IMR-90 (cell line): ENCODE data around the gene IRF2BP1. TPM values are rescaled to one million over a fixed set of nuclear protein-coding genes. Genes with fewer than 3 reads are reported as not detected.
"Not testable (repeated sequence)": the region's sequence is repeated elsewhere in the genome, so short reads cannot be mapped to it uniquely, and the experiment has no call there.

Experiments
- ATAC-seq: fragments of 200-7000 bp; cut with Tn5 transposase; 2 replicates; pipeline ENCODE4 v1.9.1; 2020; ENCODE audit warnings: low read depth, mild to moderate bottlenecking, moderate library complexity
- BruUV-seq: library from RNA; stranded (reverse); fragments of 400-500 nt; replicated peaks from 2 replicates; lab custom pipeline; 2021; lab: Mats Ljungman, UMichigan
- CTCF ChIA-PET: fragments of 300-600 bp; formaldehyde crosslinking; extraction: SDS; loops from one replicate; lab custom pipeline; 2021; ENCODE audit warnings: antibody characterized with exemption; lab: Yijun Ruan, JAX
- POLR2A ChIA-PET: fragments of 300-600 bp; sonication (Branson Sonifier 250); formaldehyde crosslinking; loops from one replicate; lab custom pipeline; 2022; ENCODE audit warnings: antibody characterized with exemption; ENCODE audit not compliant: unreplicated experiment; lab: Charles Lee
- DNase-seq: peaks from one replicate; pipeline ENCODE4 v3.0.0; 2013
- H2AFZ ChIP-seq: replicated peaks from 2 replicates; pipeline ENCODE3; 2013; ENCODE audit warnings: low read length, mild to moderate bottlenecking; ENCODE audit not compliant: poor library complexity
- H2AK5ac ChIP-seq: 2 replicates; pipeline ENCODE4 v1.6.1; 2013; ENCODE audit warnings: low read depth, low read length, inconsistent platforms
- H2AK9ac ChIP-seq: replicated peaks from 2 replicates; pipeline ENCODE3; 2013; ENCODE audit warnings: mild to moderate bottlenecking, low read depth, low read length, moderate library complexity; ENCODE audit not compliant: poor library complexity
- H2BK120ac ChIP-seq: 2 replicates; pipeline ENCODE4 v1.6.1; 2013; ENCODE audit warnings: low read depth, low read length, inconsistent platforms
- H2BK15ac ChIP-seq: 3 replicates; pipeline ENCODE4 v1.6.1; 2013; ENCODE audit warnings: low read depth, low read length, inconsistent platforms
- H2BK20ac ChIP-seq: 2 replicates; pipeline ENCODE4 v1.6.1; 2013; ENCODE audit warnings: low read depth, mild to moderate bottlenecking, inconsistent platforms, low read length, moderate library complexity
- H2BK5ac ChIP-seq: 2 replicates; pipeline ENCODE4 v1.6.1; 2013; ENCODE audit warnings: mild to moderate bottlenecking, low read depth, low read length, inconsistent platforms; ENCODE audit not compliant: poor library complexity, severe bottlenecking
- H3K14ac ChIP-seq: replicated peaks from 2 replicates; pipeline ENCODE4 v1.6.1; 2013; ENCODE audit warnings: low read depth, low read length, inconsistent platforms
- H3K18ac ChIP-seq: 2 replicates; pipeline ENCODE4 v1.6.1; 2013; ENCODE audit warnings: low read depth, low read length, control low read depth
- H3K23ac ChIP-seq: 2 replicates; pipeline ENCODE4 v1.6.1; 2013; ENCODE audit warnings: low read depth, low read length, inconsistent platforms
- H3K27ac ChIP-seq: 2 replicates; pipeline ENCODE4 v1.5.1; 2013; ENCODE audit warnings: mild to moderate bottlenecking, control low read depth, low read length; ENCODE audit not compliant: insufficient read depth
- H3K27me3 ChIP-seq: 2 replicates; pipeline ENCODE4 v1.6.1; 2013; ENCODE audit warnings: low read length; ENCODE audit not compliant: control insufficient read depth, insufficient read depth
- H3K36me3 ChIP-seq: 2 replicates; pipeline ENCODE4 v1.6.1; 2013; ENCODE audit warnings: low read length, mixed read lengths; ENCODE audit not compliant: control insufficient read depth, insufficient read depth
- H3K4ac ChIP-seq: 2 replicates; pipeline ENCODE4 v1.6.1; 2013; ENCODE audit warnings: low read depth, low read length, inconsistent platforms
- H3K4me1 ChIP-seq: 2 replicates; pipeline ENCODE4 v1.6.1; 2013; ENCODE audit warnings: low read length, mixed read lengths; ENCODE audit not compliant: control insufficient read depth, insufficient read depth
- H3K4me2 ChIP-seq: 2 replicates; pipeline ENCODE4 v1.6.1; 2013; ENCODE audit warnings: low read depth, mild to moderate bottlenecking, control low read depth, low read length, moderate library complexity
- H3K4me3 ChIP-seq: 2 replicates; pipeline ENCODE4 v1.5.1; 2013; ENCODE audit warnings: low read depth, mild to moderate bottlenecking, control low read depth, low read length, moderate library complexity; ENCODE audit not compliant: insufficient read depth
- H3K56ac ChIP-seq: 2 replicates; pipeline ENCODE4 v1.6.1; 2013; ENCODE audit warnings: low read length, inconsistent platforms; ENCODE audit not compliant: insufficient read depth; ENCODE audit errors: extremely low read depth
- H3K79me1 ChIP-seq, 2 experiments: 2 replicates each; pipeline ENCODE4 v1.6.1; 2013; ENCODE audit warnings: low read length in 2 of 2, inconsistent platforms in 1 of 2, low read depth in 1 of 2
- H3K9ac ChIP-seq: 2 replicates; pipeline ENCODE4 v1.6.1; 2013; ENCODE audit warnings: low read depth, low read length, control low read depth
- H3K9me1 ChIP-seq: 2 replicates; pipeline ENCODE4 v1.6.1; 2013; ENCODE audit warnings: low read length, inconsistent platforms; ENCODE audit not compliant: insufficient read depth
- H3K9me3 ChIP-seq: 2 replicates; pipeline ENCODE4 v1.6.1; 2013; ENCODE audit warnings: low read length; ENCODE audit not compliant: control insufficient read depth, insufficient read depth
- H4K20me1 ChIP-seq: 2 replicates; pipeline ENCODE4 v1.6.1; 2013; ENCODE audit warnings: low read length, inconsistent platforms; ENCODE audit not compliant: insufficient read depth
- H4K5ac ChIP-seq: 2 replicates; pipeline ENCODE4 v1.6.1; 2013; ENCODE audit warnings: mild to moderate bottlenecking, low read depth, low read length, control low read depth
- H4K8ac ChIP-seq, 2 experiments: 2 replicates each; pipeline ENCODE4 v1.6.1; 2013; ENCODE audit warnings: low read depth in 2 of 2, low read length in 2 of 2, control low read depth in 1 of 2, inconsistent platforms in 1 of 2
- H4K91ac ChIP-seq: 2 replicates; pipeline ENCODE4 v1.6.1; 2013; ENCODE audit warnings: low read depth, low read length, inconsistent platforms; ENCODE audit not compliant: insufficient read depth
- WGBS, 2 experiments: methylation state at CpG; one replicate each; pipeline versions ENCODE4 v1.1.5 to v1.1.7; 2013; ENCODE audit warnings: missing lambda C conversion rate in 2 of 2; ENCODE audit not compliant: insufficient read length in 1 of 2; ENCODE audit errors: extremely low coverage in 2 of 2; 5-methylcytosine and 5-hydroxymethylcytosine counted together
- dilution Hi-C: fragments of 300-500 bp; cut with HindIII; formaldehyde crosslinking; loops from one replicate; pipeline ENCODE4 v1.14.3; 2018; ENCODE audit warnings: low sequenced_read_pairs; ENCODE audit not compliant: unreplicated experiment
- in situ Hi-C: fragments of 300-500 bp; cut with MboI; formaldehyde crosslinking; loops from 3 replicates; pipeline ENCODE4 v1.14.3; 2019; ENCODE audit warnings: low sequenced_read_pairs, inconsistent platforms, mixed read lengths
- intact Hi-C: fragments of 100-400 bp; cut with micrococcal nuclease; formaldehyde crosslinking; loops from 2 replicates; pipeline ENCODE4 v1.10.0; 2022
- polyA plus RNA-seq, 3 experiments: library from polyadenylated mRNA; depleted of rRNA; stranded (reverse); fragments of >200 nt; gene quantifications; 2 replicates each; pipeline ENCODE4 v1.2.3, GENCODE V29; 2012; ENCODE audit warnings: low replicate concordance in 1 of 3
- total RNA-seq: library from RNA; depleted of rRNA; stranded (reverse); fragments of >200 nt; gene quantifications from 2 replicates; pipeline ENCODE4 v1.2.3, GENCODE V29; 2012

The IRF2BP1 gene
- total and polyA plus RNA-seq, 2 of the 4 experiments (the other 2 are of a cell fraction): 4.5 to 8.5 TPM

DNA sequence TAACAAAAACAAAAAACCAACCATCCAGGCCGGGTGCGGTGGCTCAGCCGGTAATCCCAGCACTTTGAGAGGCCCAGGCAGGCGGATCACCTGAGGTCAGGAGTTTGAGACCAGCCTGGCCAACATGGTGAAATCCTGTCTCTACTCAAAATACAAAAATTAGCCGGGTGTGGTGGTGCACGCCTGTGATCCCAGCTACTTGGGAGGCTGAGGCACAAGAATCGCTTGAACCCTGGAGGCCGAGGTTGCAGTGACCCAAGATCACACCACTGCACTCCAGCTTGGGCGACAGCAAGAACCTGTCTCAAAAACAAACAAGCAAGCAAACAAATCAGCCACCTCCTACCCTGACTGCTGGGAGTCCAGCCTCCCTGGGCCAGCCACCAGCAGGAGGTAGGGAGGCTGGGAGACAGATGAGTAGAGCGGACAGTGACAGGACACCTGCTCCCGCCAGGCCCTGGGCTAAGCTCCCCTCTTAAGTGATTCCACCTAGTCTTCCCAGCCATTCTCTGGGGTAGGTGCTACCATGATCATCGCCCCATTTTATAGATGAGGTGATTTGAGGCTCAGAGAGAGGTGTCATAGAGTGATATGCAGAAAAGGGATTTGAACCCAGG is 10.2 kb upstream of the IRF2BP1 start:
- peak overlapping the region; percentile 55 for H2AK9ac ChIP-seq
- H3K9ac ChIP-seq, H2AFZ ChIP-seq, H3K9me3 ChIP-seq, H2AK5ac ChIP-seq, H3K23ac ChIP-seq, H4K91ac ChIP-seq, in situ Hi-C loops, H3K4ac ChIP-seq, H4K20me1 ChIP-seq, H3K9me1 ChIP-seq, dilution Hi-C loops, H3K27ac ChIP-seq, ATAC-seq, H3K18ac ChIP-seq, H2BK20ac ChIP-seq, H2BK120ac ChIP-seq, H2BK5ac ChIP-seq, DNase-seq, H2BK15ac ChIP-seq, H3K14ac ChIP-seq, BruUV-seq, H3K27me3 ChIP-seq, H3K56ac ChIP-seq, H3K4me2 ChIP-seq, intact Hi-C loops, H4K5ac ChIP-seq, H3K4me3 ChIP-seq, H3K4me1 ChIP-seq, H4K8ac ChIP-seq, POLR2A ChIA-PET: not testable (repeated sequence)
- H3K79me1 ChIP-seq: peaks cover 8 to 15% of the 10 kb centered on the region in 2 experiments
- CTCF ChIA-PET: interaction anchor here (0.7 kb wide), 1 partner anchor 32 kb away, joined by 4 read pairs; no protein-coding TSS in a partner anchor
- peaks cover 32% of the 10 kb centered on the region for H3K36me3 ChIP-seq
- WGBS, 2 experiments: 90% methylated on average over 5 of the region's 12 CpGs; no CpG with 5 or more reads in 1 of the 2 experiments
